Measurements from ENCODE around the gene CD72.
"Not testable (repeated sequence)": the region's sequence is repeated elsewhere in the genome, so short reads cannot be mapped to it uniquely, and the experiment has no call there.

CD72 gene

DNA sequence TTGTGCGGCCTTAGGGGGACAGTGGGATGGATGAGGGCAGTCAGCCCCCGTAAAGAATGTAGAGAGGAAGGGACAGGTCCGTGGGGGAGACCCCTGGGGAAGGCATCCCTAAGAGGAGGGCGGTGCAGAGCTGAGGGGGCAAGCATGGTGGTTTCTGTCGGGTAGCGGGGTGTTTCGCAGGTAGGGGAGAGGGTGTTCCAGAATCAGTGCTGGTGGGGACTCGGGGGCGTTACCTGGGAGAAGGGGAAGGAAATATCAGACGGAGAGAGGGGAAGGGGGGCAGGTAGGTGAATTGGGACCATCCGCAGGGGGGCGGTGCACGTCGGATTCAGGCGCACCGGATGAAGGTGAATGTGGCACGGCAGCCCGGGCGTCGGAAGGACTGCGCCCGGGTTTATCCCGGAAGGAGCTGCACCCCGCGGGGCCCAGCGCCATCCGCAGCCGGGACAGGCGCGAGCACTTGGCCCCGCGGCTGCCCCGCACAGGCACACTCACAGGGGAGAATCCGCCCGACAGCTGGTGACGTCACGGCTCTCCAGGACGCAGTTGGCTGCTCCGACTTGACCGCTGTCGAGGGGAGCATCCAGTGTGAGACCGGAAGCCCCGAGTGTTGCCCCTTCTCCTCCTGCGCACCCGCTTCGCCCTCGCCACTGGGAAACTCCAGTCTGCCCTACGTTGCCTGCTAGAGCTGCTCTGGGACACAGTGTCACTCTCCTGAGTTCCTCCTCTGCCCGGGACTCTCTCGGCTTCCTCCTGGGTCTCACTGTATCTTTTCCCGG lies 1.3 kb downstream of the CD72 start:
- no peak for DNase-seq (ENCODE audit: low spot score)

DNA sequence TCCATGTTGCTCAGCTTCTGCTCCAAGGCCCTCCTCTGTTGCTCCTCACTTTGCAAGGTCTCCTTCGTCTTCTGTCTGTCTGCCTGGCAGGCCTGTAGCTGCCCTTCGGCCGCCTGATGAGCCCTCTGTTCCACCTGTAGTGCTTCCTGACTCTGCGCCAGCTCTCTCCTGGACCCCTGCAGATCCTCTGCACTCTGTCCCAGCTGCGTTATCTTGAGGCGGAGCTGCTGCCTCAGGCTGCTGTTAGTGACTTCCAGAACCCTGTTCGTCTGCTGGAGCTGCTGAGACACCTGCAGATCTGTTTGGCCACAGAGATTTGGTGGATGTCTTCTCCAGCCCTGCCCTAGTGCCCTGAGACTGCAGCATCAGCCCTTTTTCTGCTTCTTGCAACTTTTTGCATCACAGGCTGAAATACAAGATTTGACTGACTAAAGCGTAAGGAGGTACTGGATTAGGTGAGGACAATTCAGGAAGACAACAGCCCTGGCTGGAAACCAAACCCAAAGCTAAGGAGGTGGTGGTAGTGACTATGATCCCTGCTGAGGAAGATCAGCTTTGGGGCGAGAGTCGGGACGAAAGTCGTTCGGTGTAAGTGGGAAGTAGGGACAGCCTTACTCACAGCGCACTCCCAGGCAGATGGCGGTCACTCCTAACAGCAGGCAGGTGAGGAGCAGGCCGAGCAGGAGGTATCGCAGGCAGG lies 2.1 kb downstream of the CD72 start:
- no peak for DNase-seq (ENCODE audit: low spot score)

DNA sequence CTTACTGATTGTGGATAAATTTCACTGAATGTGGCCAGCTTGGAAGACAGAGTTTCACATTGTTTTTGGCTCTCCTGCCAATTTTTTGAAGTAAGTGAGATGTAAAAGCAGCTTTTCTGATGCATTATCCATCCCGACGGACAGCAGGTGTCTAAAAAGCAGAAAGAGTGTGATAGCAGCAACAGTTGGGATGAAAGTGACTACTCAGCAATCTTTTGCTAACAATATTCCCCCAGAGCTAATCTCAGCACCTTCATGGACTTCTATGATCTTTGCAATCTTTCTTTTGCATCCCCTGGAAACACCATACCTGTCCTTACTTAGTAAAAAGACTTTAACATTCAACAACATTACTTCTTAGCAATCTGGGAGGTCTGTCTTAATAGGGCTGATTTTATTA lies 5.4 kb downstream of the CD72 start:
- no peak for DNase-seq (ENCODE audit: low spot score)

DNA sequence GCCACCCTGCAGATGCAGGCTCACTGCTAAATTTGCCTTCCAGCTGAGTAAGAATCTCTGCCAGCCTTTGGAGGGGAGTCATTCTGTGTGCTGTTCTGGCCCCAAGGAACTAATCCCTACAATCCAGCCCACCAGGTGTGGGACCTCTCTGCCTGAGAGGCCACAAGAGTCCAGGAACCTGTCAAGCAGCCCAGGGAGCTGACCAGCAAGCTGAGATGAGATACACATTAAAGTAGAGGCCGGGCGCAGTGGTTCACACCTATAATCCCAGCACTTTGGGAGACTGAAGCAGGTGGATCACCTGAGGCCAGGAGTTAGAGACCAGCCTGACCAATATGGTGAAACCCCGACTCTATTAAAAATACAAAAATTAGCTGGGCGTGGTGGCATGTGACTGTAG lies 6.1 kb downstream of the CD72 start:
- not testable (repeated sequence) for DNase-seq (ENCODE audit: low spot score)

DNA sequence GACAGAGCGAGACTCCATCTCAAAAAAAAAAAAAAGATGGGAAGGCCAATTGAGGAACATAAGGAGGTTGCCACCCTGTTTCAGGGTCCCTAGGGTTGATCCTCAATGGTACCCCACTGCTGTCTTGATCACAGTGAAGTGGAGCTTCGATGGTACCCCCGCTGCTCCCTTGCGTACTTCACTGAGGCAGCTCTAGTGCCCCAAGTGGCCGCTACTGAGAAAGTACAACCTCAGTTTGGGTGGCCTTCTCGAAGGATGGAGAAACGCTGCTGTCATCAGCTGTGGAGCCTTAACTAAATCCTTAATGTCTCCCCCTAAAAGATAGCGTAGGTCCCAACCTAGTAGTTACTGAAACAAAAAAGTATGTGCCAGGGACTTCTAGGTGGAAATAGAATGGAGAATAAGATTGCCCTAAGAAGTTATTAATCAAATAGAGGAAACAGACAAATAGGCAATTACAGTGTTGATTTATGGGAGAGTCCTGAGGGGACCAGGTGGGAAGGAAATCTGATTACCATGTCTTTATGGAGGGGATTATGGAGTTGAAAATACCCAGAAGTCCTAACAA lies 6.9 kb downstream of the CD72 start:
- DNase-seq (ENCODE audit: low spot score): peak; percentile 29

DNA sequence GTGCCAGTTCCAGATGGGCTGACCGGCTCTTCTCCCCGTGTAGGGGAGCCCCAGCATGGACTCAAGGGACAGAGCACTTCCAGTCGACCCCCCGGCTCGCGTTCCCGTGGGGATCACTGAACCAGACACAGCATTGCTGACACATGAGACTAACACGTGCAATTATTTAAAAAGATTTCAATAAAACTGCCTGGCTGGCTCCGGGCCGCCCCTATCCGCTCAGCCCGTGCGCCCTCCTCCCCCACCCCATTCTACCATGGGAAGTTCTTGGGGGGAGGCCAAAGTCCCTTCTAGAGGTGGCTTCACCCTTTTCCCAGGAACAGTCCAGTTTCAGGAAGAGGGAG lies 8.4 kb downstream of the CD72 start:
- DNase-seq (ENCODE audit: low spot score): no peak

DNA sequence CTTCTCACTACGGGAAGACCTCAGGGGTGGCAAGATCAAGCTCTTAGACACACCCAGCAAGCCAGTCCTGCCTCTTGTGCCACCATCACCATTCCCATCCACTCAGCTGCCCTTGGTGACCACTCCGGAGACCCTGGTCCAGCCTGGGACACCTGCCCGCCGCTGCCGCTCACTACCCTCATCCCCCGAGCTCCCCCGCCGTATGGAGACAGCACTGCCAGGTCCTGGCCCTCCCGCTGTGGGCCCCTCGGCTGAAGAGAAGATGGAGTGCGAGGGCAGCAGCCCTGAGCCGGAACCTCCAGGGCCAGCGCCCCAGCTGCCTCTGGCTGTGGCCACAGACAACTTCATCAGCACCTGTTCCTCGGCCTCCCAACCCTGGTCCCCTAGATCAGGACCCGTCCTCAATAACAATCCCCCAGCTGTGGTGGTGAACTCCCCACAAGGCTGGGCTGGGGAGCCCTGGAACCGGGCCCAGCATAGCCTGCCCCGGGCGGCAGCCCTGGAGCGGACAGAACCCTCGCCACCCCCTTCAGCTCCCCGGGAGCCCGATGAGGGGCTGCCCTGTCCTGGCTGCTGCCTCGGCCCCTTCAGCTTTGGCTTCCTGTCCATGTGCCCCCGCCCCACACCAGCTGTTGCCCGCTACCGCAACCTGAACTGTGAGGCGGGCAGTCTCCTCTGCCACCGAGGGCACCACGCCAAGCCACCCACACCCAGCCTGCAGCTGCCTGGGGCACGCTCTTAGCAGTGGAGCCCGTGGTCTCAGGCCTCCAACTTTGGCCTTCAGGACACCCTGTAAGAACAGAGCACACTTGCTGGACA lies 9.0 kb downstream of the CD72 start:
- no peak for DNase-seq (ENCODE audit: low spot score)

DNA sequence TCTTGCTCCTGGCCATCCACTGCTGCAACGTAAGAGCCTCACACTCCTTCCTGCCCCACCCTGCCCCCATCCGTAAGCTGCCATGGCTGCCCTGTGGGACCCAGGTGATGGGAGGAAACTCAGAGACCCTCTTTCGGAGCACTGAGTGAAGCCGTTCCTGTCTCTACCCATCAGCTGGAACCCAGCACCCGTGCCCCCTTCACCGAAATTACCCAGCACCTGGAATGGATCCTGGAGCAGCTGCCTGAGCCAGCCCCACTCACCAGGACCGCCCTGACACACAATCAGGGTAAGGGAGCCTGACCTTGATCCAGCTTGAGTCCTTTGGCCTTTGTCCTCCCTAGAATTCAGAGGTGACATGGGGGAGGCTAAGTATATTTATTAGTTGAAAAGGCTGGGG lies 10.0 kb downstream of the CD72 start:
- no peak for DNase-seq (ENCODE audit: low spot score)

DNA sequence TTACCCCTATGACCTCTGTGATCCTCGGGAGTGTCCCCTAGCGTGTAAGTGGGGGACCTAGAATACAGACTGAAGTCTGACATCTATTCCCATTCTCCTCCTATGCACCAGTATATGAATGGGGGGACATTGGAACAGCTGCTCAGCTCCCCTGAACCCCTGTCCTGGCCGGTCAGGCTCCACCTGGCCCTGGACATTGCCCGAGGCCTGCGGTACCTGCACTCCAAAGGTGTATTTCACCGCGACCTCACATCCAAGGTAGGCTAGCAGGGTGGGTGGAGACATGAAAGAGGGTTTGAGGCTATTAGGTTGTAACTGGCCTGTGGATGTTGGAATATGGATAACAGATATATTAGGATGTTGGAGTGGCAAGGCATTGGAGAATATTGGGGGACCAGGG lies 11.5 kb downstream of the CD72 start:
- DNase-seq (ENCODE audit: low spot score): no peak

DNA sequence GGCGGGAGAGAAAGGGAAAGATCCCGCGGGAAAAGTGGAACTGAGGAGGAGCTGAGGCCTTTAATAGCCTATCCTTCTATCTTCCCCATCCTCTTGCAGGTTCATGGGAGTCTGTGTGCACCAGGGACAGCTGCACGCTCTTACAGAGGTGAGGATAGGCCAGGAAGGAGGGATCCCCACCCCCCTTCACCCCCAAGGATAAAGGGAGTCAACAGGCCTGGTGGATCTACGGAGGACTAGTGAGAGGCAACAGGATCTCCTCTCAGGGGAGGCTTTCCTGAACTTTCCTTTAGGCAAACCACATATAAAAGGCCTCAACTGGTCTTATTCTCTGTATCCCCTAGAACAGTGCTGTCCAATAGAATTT lies 12.1 kb downstream of the CD72 start:
- no peak for DNase-seq (ENCODE audit: low spot score)

DNA sequence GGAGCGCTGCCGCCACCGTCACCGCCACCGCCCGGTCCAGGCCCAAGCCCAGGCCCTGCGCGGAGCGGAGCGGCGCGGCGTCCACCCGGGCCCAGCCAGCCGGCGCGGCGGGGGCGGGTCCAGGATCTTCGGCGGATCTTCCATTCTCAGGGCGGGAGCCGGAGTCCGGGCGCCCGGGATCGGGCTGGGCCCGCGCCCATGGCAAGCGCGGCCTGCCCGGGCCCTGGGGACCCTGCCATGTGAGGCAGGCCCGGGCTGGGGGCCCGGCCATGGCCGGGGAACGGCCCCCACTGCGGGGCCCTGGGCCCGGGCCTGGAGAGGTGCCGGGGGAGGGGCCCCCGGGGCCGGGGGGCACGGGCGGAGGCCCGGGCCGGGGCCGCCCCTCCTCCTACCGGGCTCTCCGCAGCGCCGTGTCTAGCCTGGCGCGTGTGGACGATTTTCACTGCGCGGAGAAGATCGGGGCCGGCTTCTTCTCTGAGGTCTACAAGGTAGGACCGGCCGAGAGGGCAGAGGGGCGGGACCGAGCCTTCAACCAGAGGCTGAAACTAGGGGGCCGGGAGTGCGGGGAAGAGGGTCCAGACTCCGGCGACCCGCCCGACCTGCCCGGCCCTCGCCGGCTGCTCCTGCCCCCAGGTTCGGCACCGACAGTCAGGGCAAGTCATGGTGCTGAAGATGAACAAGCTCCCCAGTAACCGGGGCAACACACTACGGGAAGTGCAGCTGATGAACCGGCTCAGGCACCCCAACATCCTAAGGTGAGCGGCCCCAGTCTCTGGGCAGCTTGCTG lies 12.7 kb downstream of the CD72 start:
- no peak for DNase-seq (ENCODE audit: low spot score)

DNA sequence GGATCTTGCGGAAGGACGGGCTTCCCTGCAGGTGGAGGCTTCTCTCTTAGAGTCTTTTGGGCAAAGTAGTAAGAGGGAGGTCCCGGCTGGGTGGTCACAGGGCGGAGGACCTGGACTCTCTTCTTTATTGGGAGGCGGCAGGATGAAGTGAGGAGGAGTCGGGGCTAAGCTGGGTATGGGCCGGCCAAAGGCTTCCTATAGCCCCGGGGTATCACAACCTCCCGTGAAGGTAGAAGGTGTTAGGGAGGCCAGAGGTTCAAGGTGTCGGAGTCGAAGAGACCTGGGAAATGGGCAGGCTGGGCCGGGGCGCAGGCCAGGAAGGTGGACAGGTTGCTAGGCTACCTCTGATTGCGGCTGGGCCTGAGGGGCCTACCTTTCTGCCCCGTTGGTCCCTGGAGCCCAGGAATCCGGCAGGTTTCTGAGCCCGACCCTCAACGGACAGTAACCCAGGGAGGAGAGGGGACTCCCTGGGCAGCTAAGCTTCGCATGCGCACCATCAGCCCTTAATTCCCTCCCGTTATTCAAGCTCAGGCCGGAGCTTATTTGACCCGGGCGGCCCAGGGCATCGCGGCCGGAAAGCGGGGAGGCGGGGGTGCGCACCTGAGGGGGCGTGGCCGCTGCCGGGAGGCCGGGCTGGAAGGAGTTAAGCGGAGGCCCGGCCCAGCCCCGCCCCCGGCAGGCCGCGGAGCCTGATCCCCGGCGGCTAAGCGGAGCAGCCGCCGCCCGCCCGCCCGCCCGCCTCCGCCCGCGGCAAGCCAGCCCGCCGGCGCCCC lies 13.4 kb downstream of the CD72 start, which contains the start of gene TESK1:
Gene TESK1 (plus strand): TSS at position 685 of the 773 bp plus-strand sequence. CDS start 358 bp downstream, outside the sequence.
- peak; percentile 84 for DNase-seq (ENCODE audit: low spot score)

DNA sequence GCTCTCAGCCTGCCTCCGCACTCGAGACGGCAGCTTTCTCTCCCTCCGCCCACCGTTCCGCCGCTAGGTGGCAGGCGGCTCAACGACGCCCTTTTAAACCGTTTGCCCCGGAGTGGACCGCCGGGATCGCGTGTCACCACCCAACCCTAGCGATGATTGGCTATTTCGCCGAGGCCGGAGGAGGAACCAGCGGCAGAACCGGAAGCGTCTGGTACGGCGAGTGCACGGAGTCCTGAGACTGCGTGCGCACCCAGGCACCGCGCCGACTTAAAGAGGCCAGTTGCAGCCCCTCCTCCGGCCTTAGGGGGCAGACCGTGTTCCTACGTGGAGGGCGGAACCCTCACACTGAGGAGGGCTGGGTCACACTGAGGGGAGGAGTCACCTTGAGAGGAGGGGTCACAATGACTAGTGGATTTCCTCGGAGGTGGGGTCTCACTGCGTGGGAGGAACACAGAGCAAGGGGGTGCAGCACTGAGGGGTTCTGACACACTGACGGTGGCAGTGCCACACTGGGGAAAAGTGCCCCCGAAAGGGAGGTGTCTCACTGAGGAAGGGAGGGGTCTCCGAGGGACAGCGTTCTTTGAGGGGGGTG lies 14.1 kb downstream of the CD72 start:
- DNase-seq (ENCODE audit: low spot score): peak; percentile 99

DNA sequence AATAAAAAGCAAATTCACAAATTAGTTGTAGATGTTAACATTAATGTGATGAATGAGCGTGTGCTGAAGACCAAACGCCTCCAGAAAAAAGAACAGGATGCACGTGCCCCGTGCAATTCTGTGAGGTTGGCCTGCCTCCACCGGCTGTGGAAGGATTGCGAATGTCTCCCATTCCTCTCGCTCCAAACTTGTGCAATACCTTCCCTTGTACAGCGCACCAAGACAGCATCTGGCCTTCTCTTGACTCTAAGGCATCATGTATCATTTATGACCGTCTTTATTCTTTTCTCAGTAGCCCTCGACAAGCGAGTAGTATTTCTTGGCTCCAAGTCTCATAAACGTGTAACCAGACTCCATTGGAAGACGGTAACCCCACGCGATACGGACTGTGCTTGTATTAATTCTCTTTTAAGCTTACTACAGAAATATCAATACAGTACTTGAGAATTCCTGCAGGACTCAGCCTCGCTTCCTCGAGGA lies 14.7 kb downstream of the CD72 start:
- no peak for DNase-seq (ENCODE audit: low spot score)

DNA sequence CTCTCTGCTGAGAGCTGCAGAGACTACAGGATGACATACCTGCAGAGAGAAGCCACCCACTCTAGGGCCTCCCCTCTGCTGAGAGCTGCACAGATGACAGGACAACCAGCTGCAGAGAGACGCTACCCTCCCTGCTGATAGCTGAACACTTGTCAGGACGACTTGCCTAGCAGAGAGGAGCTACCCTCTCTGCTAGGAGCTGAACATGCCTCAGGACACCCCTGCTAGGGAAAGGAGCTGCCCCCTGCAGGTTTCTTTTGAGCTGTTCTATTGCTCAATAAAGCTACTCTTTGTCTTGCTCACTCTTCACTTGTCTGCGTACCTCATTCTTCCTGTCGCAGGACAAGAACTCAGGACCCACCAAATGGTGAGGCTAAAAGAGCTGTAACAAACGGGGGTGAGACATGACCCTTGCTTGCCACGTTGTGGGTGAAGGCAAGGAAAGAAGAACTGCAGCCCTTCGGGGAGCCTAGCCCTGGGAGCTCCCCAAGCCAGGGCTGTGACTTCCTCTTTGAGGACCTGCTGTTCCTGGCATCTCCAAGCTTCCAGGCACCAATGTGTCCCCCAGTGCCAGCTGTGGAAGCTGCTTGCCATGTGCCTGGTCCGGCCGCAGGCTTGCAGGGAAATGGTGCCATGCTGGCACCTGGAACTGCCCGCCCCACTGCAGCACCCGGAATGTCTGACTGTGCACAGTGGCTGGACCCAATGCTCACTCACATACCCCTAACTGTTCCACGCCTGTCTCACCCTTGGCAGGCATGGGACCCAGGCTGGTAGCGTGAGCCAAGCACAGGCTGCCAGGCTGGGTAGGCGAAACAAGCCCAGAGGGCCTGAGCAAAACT lies 18.2 kb downstream of the CD72 start:
- no peak for DNase-seq (ENCODE audit: low spot score)

DNA sequence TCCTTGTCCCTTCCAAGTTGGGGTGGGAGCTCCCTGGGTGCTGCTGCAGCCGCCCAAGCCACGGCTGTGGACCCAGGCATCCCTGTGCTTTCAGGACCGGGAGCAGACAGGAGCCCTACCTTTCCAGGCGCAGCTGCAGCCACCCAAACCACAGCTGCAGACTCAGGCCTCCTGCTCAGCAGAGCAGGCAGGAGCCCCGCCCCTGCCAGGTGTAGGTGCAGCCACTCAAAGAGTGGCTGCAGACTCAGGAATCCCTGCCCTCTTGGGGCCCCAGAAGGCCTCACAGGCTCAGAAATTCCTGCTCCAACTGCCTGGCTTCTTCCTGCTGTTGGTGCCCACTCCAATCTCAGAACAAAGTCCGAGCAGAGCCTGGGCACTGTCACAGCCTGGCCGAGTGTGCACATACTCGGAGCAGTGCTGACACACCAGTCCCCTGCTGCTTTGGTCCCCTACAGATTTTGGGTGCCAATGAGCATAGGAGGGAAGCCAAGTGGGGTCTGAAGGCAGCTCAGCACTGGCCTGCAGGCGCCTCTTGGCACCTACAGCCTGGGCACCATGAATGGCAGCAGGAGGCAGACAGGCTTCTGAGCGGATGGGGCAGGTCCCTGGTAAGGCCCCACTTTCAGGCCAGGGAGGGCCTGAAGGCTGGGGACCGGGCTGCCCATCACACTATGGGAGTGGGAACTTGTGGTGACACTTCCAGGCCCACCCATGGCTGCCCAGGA lies 19.2 kb downstream of the CD72 start:
- no peak for DNase-seq (ENCODE audit: low spot score)

DNA sequence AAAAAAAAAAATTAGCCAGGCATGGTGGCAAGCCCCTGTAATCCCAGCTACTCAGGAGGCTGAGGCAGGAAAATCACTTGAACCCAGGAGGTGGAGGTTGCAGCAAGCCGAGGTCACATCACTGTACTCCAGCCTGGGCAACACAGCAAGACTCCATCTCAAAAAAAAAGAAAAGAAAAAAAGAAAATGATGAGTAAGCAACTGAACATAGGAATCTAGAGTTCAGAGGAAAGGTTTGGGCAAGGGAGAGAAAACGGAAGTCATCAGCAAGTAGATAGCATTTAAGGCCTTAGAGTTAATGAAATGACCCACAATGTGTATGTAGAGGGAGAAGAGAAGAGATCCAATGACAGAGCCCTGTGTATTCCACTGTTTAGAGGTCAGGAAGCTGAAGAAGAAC lies 21.3 kb downstream of the CD72 start:
- not testable (repeated sequence) for DNase-seq (ENCODE audit: low spot score)

DNA sequence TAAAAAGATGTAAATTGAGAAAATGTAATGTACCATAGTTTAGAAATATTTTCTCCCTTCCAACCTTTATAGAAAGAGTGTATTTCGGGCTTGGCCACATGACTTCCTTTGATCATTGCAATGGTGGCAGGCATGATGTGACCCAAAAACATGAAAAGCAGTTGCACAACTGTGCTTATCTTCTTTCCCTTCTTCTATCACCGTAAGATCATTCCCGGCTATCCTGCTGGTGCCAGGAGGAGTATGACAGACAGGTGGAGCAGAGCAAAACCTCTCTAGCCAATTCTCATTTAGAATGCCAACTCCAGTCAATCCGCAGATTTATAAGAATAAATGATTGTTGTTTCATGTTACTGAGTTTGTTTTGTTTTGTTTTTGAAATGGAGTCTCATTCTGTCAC lies 23.7 kb downstream of the CD72 start:
- no peak for DNase-seq (ENCODE audit: low spot score)

DNA sequence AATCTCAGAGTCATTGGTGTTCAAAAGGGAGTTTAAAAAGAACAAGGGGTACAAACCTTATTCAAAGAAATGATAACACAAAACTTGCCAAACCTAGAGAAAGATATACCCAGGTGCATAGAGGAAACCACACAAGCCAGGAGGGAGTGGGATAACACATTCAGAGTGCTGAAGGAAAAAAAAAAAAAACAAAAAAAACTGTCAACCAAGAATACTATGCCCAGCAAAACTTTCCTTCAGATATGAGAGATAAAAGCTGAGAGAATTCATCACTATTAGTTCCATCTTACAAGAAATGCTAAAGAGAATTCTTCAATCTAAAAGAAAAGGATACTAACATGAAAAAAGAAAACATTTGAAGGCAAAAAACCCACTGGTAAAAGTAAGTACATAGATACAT lies 24.6 kb downstream of the CD72 start:
- no peak for DNase-seq (ENCODE audit: low spot score)
